HG02884 (cell line): ENCODE results near the gene EPB41L2.
"Not testable (repeated sequence)": the region's sequence is repeated elsewhere in the genome, so short reads cannot be mapped to it uniquely, and the experiment has no call there.

ENCODE experiments used
- ATAC-seq: cut with Tn5 transposase; IDR thresholded peaks from one replicate; pipeline ENCODE4 v1.9.1; 2021; ENCODE audit warnings: mild to moderate bottlenecking, moderate library complexity; ENCODE audit not compliant: unreplicated experiment

Gene EPB41L2

DNA sequence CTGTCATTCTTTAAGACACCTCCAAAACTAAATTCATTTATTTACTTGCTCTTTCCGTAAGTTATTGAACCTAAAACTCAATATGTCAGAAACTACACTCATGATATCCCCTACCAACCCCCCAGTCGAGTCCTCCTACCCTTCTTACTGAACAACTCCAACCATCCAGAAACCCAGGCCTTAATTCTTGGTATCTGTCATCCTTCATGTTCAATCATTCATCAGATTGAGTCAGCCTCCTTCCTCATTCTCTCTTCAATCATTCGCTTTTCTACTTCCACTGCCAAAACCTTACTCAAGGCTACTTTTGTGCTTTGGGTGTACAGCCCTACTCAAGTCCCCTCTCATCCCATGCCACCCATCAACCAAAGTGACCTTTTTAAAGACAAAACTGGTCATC lies 140.1 kb downstream of the EPB41L2 start:
- no peak for ATAC-seq

DNA sequence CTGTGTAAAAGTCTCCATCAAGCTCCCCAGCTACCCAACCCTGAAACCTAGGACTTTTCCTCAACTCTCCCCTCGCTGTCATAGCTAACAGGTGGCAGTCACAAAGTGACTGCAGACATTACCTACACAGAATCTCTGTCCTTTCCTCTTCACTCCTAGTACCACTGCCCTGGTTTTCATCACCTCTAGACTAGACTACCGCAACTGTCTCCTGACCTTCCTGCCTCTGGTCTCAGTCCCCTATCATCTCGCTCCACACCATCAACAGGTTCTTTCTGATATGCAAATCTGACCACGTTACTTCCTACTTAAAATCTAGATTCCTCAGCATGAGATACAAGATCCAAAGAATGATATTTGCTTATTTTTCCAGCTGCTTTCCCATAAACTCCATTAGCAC lies 142.1 kb downstream of the EPB41L2 start:
- ATAC-seq = no peak

DNA sequence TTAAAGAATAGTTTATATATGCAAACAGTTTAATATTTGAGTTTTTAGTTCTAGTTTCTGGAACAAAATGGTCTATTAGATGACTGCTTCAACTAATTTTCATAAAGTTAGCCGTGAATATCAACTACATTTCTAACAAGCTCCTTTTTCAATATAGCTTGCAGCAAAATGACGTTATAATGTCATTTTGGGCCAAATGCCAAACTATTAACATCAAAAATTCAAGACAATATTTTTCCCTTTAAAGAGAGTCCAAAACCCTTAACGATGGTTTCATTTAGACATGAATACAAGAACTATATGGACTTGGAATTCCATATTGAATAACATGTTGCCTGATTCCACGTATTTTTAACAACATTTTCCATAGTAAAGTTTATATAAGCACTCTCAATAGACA lies 144.9 kb downstream of the EPB41L2 start:
- no peak for ATAC-seq

- not testable (repeated sequence) for ATAC-seq
These were observed 147.4 kb downstream of the EPB41L2 start for GRCh38 chr6:130915606-130916005.

DNA sequence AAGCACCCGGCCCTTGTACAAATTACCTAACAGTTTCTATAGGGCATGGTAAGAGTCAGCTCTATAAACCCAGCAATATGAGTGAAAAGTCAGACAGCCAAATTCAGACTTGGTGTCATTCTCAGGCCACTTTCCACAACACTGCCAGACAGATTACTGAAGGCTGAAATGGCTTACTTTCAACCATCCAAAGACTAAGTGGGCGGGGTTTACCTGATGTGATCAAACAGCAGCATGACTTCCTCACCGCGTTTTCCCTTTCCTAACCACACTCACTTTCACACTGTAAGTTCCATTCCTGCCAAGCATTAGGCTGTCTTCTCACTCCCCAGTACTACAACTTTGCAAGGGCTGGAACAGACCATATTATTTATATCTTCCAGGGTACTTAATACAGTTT lies 149.9 kb downstream of the EPB41L2 start:
- peak; percentile 78 for ATAC-seq

GRCh38 chr6:130912434-130912833 lies 150.6 kb downstream of the EPB41L2 start:
- no peak for ATAC-seq

DNA sequence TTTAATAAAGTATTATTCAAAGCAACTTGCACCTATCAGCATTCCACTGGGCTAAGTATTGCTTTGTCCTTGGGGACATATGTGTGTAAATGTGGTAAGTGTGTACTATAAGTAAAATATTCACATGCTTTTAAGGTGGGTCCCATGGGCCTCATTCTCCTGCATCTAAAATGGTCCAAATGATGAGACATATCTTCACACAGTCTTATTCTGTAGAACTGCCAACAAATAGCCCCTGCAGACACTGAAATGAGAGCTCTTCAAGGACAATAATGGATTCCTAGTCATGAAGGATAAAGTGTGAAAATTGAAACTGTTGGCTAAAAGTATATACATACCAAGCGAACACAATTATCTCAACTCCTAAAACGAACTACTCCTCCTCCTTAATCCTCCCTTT lies 154.1 kb downstream of the EPB41L2 start:
- no peak for ATAC-seq

- peak; percentile 73 for ATAC-seq
These were observed 154.9 kb downstream of the EPB41L2 start for GRCh38 chr6:130908188-130908587.

GRCh38 chr6:130907687-130908086 lies 155.4 kb downstream of the EPB41L2 start:
- no peak for ATAC-seq

- no peak for ATAC-seq
These were observed 156.2 kb downstream of the EPB41L2 start for GRCh38 chr6:130906736-130907381.

DNA sequence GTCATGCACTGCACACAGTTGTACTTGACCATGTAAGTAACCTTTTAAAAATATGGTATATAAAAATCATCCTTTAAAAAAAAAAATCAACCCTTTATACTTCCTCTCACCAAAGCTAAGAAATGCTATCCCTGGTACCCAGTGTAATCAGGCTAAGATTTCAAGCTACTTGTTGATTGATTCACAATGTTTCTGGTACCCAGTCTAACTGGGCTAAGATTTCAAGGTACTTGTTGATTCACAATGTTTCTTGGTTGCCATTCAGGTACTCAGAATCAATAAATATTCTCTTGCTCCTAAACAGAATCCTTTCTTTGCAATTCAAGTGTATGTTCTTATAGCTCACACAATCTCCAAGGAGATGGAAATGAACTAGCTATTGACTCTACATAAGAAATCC lies 159.4 kb downstream of the EPB41L2 start:
- no peak for ATAC-seq

DNA sequence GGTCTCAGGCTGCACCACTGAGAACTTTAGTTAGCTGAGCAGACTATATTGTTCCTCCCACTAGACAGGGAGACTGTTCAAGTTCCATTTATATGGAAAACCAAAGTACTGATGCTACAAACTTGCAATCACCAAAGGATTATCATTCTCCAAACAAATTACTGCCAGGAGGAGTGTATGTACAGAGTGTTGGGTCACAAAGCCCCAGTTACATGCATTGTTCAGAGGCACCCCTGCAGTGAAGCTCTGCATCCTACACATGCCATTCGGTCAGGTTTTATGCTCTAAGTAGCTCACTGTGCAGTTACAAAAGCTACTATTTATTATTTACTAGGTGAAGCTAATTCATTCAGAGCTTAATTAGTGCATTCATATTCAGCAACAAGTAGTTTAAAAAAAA lies 160.0 kb downstream of the EPB41L2 start:
- no peak for ATAC-seq

- no peak for ATAC-seq
These were observed 162.1 kb downstream of the EPB41L2 start for GRCh38 chr6:130900913-130901312.

GRCh38 chr6:130896249-130896648 lies 166.8 kb downstream of the EPB41L2 start:
- no peak for ATAC-seq

GRCh38 chr6:130895516-130895915 lies 167.5 kb downstream of the EPB41L2 start:
- ATAC-seq = no peak

GRCh38 chr6:130893766-130894165 lies 169.3 kb downstream of the EPB41L2 start:
- ATAC-seq = no peak

GRCh38 chr6:130893277-130893676 lies 169.8 kb downstream of the EPB41L2 start:
- no peak for ATAC-seq

DNA sequence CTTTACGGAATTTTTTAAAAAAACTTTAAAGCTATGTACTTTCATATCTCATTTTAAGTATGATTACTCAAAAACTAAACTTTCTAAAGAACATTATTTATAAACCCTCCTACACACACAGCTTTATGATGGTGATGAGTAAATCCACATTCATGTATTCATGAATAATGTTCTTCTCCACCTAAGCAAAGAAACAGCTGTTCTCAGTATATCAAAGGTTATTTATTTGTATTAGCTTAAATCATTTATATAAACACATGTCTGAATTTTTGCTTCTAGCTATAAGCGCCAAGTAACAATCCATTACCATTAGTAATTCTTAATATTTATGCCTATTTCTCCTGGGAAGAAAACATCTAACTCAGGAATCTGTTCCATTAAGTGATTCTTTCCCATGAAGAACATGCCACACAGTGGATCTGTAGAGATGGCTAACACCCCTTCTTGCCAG lies 172.5 kb downstream of the EPB41L2 start:
- ATAC-seq = no peak

GRCh38 chr6:130889423-130889822 lies 173.6 kb downstream of the EPB41L2 start:
- no peak for ATAC-seq

- no peak for ATAC-seq
These were observed 174.8 kb downstream of the EPB41L2 start for GRCh38 chr6:130888246-130888645.

GRCh38 chr6:130886966-130887365 lies 176.1 kb downstream of the EPB41L2 start:
- no peak for ATAC-seq

GRCh38 chr6:130885392-130886192 lies 177.5 kb downstream of the EPB41L2 start:
- ATAC-seq = peak; percentile 94
